ENCODE measurements around the gene CSF1R.

The CSF1R gene

GRCh38 chr5:150120617-150121447 lies 34.5 kb upstream of the CSF1R start:
- DNase-seq (ENCODE audit: low read depth), result no peak

- DNase-seq (ENCODE audit: low read depth), result no peak
Measured at GRCh38 chr5:150120062-150120441, 33.7 kb upstream of the CSF1R start.

GRCh38 chr5:150119421-150120061 lies 33.2 kb upstream of the CSF1R start:
- DNase-seq (ENCODE audit: low read depth), result no peak

GRCh38 chr5:150118561-150119229 lies 32.3 kb upstream of the CSF1R start:
- DNase-seq (ENCODE audit: low read depth), result no peak

- DNase-seq (ENCODE audit: low read depth), result no peak
Measured at GRCh38 chr5:150117945-150118560, 31.7 kb upstream of the CSF1R start.

GRCh38 chr5:150116667-150117400 lies 30.5 kb upstream of the CSF1R start:
- DNase-seq (ENCODE audit: low read depth), result no peak

GRCh38 chr5:150114773-150115408 lies 28.5 kb upstream of the CSF1R start:
- DNase-seq (ENCODE audit: low read depth), result no peak

GRCh38 chr5:150114102-150114641 lies 27.8 kb upstream of the CSF1R start:
- DNase-seq (ENCODE audit: low read depth), result no peak

- DNase-seq (ENCODE audit: low read depth), result no peak
Measured at GRCh38 chr5:150113047-150113744, 26.8 kb upstream of the CSF1R start.

GRCh38 chr5:150112201-150113046 lies 26.1 kb upstream of the CSF1R start:
- DNase-seq (ENCODE audit: low read depth), result no peak

- DNase-seq (ENCODE audit: low read depth), result no peak
Measured at GRCh38 chr5:150111122-150111521, 24.8 kb upstream of the CSF1R start.

- no peak for DNase-seq (ENCODE audit: low read depth)
Measured at GRCh38 chr5:150109921-150110320, 23.6 kb upstream of the CSF1R start.

GRCh38 chr5:150108711-150109514 lies 22.6 kb upstream of the CSF1R start:
- no peak for DNase-seq (ENCODE audit: low read depth)

GRCh38 chr5:150107909-150108447 lies 21.6 kb upstream of the CSF1R start:
- DNase-seq (ENCODE audit: low read depth), result no peak

GRCh38 chr5:150106674-150107426 lies 20.5 kb upstream of the CSF1R start:
- no peak for DNase-seq (ENCODE audit: low read depth)

GRCh38 chr5:150105928-150106615 lies 19.7 kb upstream of the CSF1R start:
- no peak for DNase-seq (ENCODE audit: low read depth)

GRCh38 chr5:150104550-150104870 lies 18.2 kb upstream of the CSF1R start:
- DNase-seq (ENCODE audit: low read depth), result no peak

Measured in T-helper 22 cell (primary cell).